HepG2 (cell line): Measurements from ENCODE around the gene MTFR1L. TPM values are rescaled to one million over a fixed set of nuclear protein-coding genes. Genes with fewer than 3 reads are reported as not detected.

Experiments used
- ARID3A ChIP-seq: IDR thresholded peaks from 2 replicates; pipeline ENCODE4 v1.6.1; 2012; ENCODE audit warnings: low read depth, low read length, improper control_type of control experiment
- ATAD3A ChIP-seq: sonication (generic); formaldehyde crosslinking; IDR thresholded peaks from 2 replicates; pipeline ENCODE4 v1.4.0; 2020; ENCODE audit warnings: missing genetic modification reagents
- ATF2 ChIP-seq: sonication (generic); formaldehyde crosslinking; IDR thresholded peaks from 2 replicates; pipeline ENCODE4 v1.4.0; 2020; ENCODE audit warnings: missing genetic modification reagents
- CEBPZ ChIP-seq: IDR thresholded peaks from 2 replicates; pipeline ENCODE4 v1.6.1; 2012; ENCODE audit warnings: low read length, improper control_type of control experiment
- CENPBD1 ChIP-seq: sonication (generic); formaldehyde crosslinking; IDR thresholded peaks from 2 replicates; pipeline ENCODE4 v1.8.0; 2022; ENCODE audit warnings: missing genetic modification reagents, low read depth, mild to moderate bottlenecking, borderline replicate concordance
- HHEX ChIP-seq: IDR thresholded peaks from 2 replicates; pipeline ENCODE4 v1.6.1; 2016; ENCODE audit warnings: control low read depth
- HMG20B ChIP-seq: conservative IDR thresholded peaks from 2 replicates; pipeline ENCODE4 v1.6.1; 2016; ENCODE audit warnings: missing genetic modification reagents, missing compliant biosample characterization
- HNF1B ChIP-seq: sonication (generic); formaldehyde crosslinking; IDR thresholded peaks from 2 replicates; pipeline ENCODE4 v1.5.1; 2020; ENCODE audit warnings: mild to moderate bottlenecking, moderate library complexity, missing genetic modification reagents
- ISL2 ChIP-seq: sonication (generic); formaldehyde crosslinking; IDR thresholded peaks from 2 replicates; pipeline ENCODE4 v1.5.0; 2020; ENCODE audit warnings: missing genetic modification reagents
- KAT2B ChIP-seq: fragments of 150-350 bp; IDR thresholded peaks from 2 replicates; pipeline ENCODE4 v1.6.1; 2014; ENCODE audit warnings: low read depth, low read length, borderline replicate concordance
- MAX ChIP-seq: IDR thresholded peaks from 2 replicates; pipeline ENCODE4 v1.6.1; 2012; ENCODE audit warnings: inconsistent platforms
- MBD4 ChIP-seq: IDR thresholded peaks from 2 replicates; pipeline ENCODE4 v1.6.1; 2012; ENCODE audit warnings: low read length, inconsistent platforms, borderline replicate concordance
- NBN ChIP-seq: fragments of 450-650 bp; conservative IDR thresholded peaks from 2 replicates; pipeline ENCODE4 v1.6.1; 2017
- PBX3 ChIP-seq: sonication (generic); formaldehyde crosslinking; IDR thresholded peaks from 2 replicates; pipeline ENCODE4 v1.8.1; 2023; ENCODE audit warnings: missing genetic modification reagents, inconsistent platforms, borderline replicate concordance
- RELA ChIP-seq: sonication (generic); formaldehyde crosslinking; IDR thresholded peaks from 2 replicates; pipeline ENCODE4 v1.4.0; 2020; ENCODE audit warnings: missing genetic modification reagents
- SALL1 ChIP-seq: sonication (generic); formaldehyde crosslinking; IDR thresholded peaks from 2 replicates; pipeline ENCODE4 v1.8.0; 2022; ENCODE audit warnings: mild to moderate bottlenecking, missing genetic modification reagents
- ZFP36L1 ChIP-seq: sonication (generic); formaldehyde crosslinking; IDR thresholded peaks from 2 replicates; pipeline ENCODE4 v1.8.0; 2022; ENCODE audit warnings: mild to moderate bottlenecking, missing genetic modification reagents, moderate library complexity
- ZNF160 ChIP-seq: sonication (generic); formaldehyde crosslinking; IDR thresholded peaks from 2 replicates; pipeline ENCODE4 v1.8.0; 2022; ENCODE audit warnings: mild to moderate bottlenecking, inconsistent platforms, missing genetic modification reagents
- ZNF543 ChIP-seq: sonication (generic); formaldehyde crosslinking; IDR thresholded peaks from 2 replicates; pipeline ENCODE4 v1.4.0; 2020; ENCODE audit warnings: mild to moderate bottlenecking, missing genetic modification reagents
- ZNF7 ChIP-seq: IDR thresholded peaks from 2 replicates; pipeline ENCODE4 v1.6.1; 2016; ENCODE audit warnings: missing biosample characterization, missing genetic modification reagents
- ZSCAN31 ChIP-seq: sonication (generic); formaldehyde crosslinking; IDR thresholded peaks from 2 replicates; pipeline ENCODE4 v1.5.0; 2020; ENCODE audit warnings: low read depth, mild to moderate bottlenecking, missing genetic modification reagents
- polyA plus RNA-seq, 8 experiments: library from polyadenylated mRNA; depleted of rRNA in 3 of 8; stranded (reverse) in 7 of 8; unstranded in 1 of 8; fragments of >200 nt; fragmentation: Illumina TruSeq in 4 of 8; extraction: Trizol in 4 of 8; gene quantifications; 2 replicates each; pipeline versions ENCODE4 v1.2.1 to v1.2.3, GENCODE V29; 2011 to 2016; ENCODE audit warnings: low read depth in 4 of 8, missing spikeins in 1 of 8, mixed read lengths in 1 of 8; ENCODE audit not compliant: insufficient read depth in 1 of 8
- total RNA-seq, 5 experiments: library from RNA; depleted of rRNA; stranded (reverse); fragments of >200 nt; fragmentation: Illumina TruSeq; extraction: Trizol; gene quantifications; 2 replicates each; pipeline ENCODE4 v1.2.3, GENCODE V29; 2016; ENCODE audit warnings: low read depth in 1 of 5

The MTFR1L gene
- total and polyA plus RNA-seq, 2 of the 13 experiments (the other 11 are each of a cell fraction or from before 2014, with no cell fraction given): 38.0 to 55.7 TPM

GRCh38 chr1:25871086-25871703 is 51.4 kb downstream of the MTFR1L start (continued):
- no peak for TF ChIP-seq ARID3A
- peak; percentile 18; the same call in 1 of the 2 replicates for TF ChIP-seq MAX
- TF ChIP-seq SALL1 (CRISPR knock-in tag): peak; percentile 46
- no peak for TF ChIP-seq MBD4
- TF ChIP-seq ZSCAN31: 0 out of 2 replicates have a peak, but pooled peaks have one; percentile 39
- no peak for TF ChIP-seq NBN
- TF ChIP-seq HHEX (CRISPR knock-in tag): no peak
- TF ChIP-seq HNF1B (CRISPR knock-in tag): peak; percentile 52; the same call in 1 of the 2 replicates
- TF ChIP-seq CEBPZ: no peak
- TF ChIP-seq HMG20B (CRISPR knock-in tag): 0 out of 2 replicates have a peak, but pooled peaks have one; percentile 28
- TF ChIP-seq ZNF7 (CRISPR knock-in tag): no peak
- no peak for TF ChIP-seq KAT2B
- peak; percentile 22; the same call in 1 of the 2 replicates for TF ChIP-seq ISL2
- no peak for TF ChIP-seq CENPBD1 (CRISPR knock-in tag)
- TF ChIP-seq RELA: no peak
- no peak for TF ChIP-seq PBX3 (CRISPR knock-in tag)
- TF ChIP-seq ATF2: no peak
- TF ChIP-seq ATAD3A (CRISPR knock-in tag): no peak
- no peak for TF ChIP-seq ZNF543
- no peak for TF ChIP-seq ZNF160
- no peak for TF ChIP-seq ZFP36L1 (CRISPR knock-in tag)
